ENCODE data around the gene VSIG2.
"Not testable (repeated sequence)": the region's sequence is repeated elsewhere in the genome, so short reads cannot be mapped to it uniquely, and the experiment has no call there.

VSIG2 gene, protein sequence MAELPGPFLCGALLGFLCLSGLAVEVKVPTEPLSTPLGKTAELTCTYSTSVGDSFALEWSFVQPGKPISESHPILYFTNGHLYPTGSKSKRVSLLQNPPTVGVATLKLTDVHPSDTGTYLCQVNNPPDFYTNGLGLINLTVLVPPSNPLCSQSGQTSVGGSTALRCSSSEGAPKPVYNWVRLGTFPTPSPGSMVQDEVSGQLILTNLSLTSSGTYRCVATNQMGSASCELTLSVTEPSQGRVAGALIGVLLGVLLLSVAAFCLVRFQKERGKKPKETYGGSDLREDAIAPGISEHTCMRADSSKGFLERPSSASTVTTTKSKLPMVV

GRCh38 chr11:124751741-124752470 is at the start of gene VSIG2:
TSS of gene VSIG2 (minus strand) at chr11:124752255. CDS start at chr11:124752137, 118 bp downstream.
- DNase-seq (ENCODE audit: low read depth in 2 of 3, low spot score in 1 of 3), result no peak

GRCh38 chr11:124801014-124801413 is 49.0 kb upstream of the VSIG2 start:
- peak in 1 of 3 donors; percentile 5 for DNase-seq (ENCODE audit: low read depth in 2 of 3, low spot score in 1 of 3)

- DNase-seq (ENCODE audit: low read depth in 2 of 3, low spot score in 1 of 3), result peak; percentile 49 to 75 (median 65)
Observed at GRCh38 chr11:124800226-124800929, 48.3 kb upstream of the VSIG2 start, which contains the start of gene MSANTD2. TSS of gene MSANTD2 (minus strand) at chr11:124800406. CDS start at chr11:124800380, 26 bp downstream.

DNA sequence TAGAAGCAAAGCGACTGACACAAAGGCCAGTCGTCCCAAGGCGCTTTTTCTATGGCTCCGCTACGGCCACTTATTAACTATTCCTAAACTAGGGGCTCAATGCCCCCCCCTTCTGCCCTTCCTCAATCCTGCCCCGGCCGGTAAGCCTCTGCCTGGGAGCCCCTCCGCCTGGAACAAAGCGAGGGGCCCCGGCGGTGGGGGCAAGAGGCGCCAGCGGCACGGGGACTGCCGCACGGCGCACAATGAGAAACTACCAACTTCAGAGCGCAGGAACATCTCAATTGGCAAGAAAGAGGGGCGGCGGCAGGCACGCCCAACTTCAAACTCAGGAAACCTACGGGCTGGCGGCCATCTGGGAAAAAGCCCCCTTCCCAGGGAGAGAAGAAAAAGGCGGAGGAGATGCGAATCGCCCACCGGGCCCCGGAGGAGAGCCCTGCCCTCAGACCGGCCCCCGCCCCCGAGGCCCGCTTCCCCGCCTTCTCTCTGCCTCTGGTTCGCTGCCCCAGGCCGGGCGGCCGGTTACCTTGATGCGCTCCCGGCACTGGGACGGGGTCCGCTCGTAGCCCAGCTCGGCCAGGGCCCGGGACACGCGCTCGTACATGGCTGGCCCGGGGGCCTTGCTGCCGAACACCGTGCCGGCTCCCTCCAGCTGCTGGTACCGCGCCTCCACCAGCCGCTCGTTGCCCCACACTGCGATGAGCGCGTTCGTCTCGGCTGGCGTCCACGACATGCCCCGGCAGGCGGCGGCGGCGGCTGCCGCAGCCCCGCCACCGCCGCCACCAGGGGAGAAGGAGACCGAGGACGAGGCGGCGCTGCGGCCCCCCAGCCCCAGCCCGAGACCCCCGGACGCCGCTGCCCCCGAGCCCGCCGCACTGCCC is 47.5 kb upstream of the VSIG2 start:
- DNase-seq (ENCODE audit: low read depth in 2 of 3, low spot score in 1 of 3), result peak; percentile 5 to 24 (median 10)

- DNase-seq (ENCODE audit: low read depth in 2 of 3, low spot score in 1 of 3), result no peak
Observed at GRCh38 chr11:124798991-124799347, 46.9 kb upstream of the VSIG2 start.

DNA sequence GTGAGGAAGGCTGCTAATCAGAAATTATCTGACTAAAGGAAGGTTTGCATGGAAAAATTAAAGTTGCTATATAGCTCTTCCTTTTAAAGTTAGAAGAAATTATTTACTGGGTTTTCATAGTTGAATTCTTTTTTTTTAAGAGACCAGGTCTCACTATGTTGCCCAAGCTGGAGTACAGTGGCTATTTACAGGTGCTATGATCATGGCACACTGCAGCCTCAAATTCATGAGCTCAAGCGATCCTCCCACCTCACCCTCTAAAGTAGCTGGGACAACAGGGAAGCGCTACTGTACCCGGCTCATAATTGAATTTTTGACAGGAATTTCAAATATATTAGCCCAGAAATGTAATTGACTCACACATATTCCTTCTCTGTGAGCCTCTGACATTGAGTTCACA is 44.3 kb upstream of the VSIG2 start:
- no peak for DNase-seq (ENCODE audit: low read depth in 2 of 3, low spot score in 1 of 3)

DNA sequence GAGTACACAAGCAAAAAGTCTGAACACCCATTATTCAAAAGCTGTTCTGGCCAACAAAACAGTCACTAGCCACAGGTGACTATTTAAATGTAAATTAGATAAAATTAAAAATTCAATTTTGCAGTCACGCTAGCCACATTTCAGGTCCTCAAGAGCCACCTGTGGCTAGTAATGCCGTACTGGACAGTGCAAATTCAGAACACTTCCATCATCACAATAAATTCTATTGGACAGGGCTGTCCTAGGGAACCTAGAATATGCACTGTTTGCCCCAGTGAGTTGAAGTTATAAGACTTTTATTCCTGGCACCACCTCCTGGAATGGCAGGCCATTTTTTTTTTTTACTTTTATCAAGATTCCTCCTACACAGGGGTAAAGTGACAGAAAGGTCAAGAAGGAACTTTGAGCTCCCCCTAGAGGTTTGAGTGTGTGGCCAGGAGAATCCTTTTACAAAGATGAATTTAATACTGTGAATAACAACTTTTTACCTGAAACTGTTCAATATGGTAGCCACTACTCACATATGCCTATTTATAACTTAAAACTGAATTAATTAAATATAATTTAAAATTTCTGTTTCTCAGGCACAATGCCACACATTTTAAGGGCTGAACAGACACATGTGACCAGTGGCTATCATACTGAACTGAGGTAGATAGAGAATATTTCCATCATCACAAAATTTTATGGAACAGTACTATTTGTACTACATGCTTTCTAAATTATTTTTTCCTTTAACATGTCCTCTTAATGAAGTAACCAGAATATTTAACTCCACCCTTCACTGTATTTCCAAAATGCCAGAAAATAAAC is 41.6 kb upstream of the VSIG2 start:
- peak in 1 of 3 donors; percentile 8 for DNase-seq (ENCODE audit: low read depth in 2 of 3, low spot score in 1 of 3)

DNA sequence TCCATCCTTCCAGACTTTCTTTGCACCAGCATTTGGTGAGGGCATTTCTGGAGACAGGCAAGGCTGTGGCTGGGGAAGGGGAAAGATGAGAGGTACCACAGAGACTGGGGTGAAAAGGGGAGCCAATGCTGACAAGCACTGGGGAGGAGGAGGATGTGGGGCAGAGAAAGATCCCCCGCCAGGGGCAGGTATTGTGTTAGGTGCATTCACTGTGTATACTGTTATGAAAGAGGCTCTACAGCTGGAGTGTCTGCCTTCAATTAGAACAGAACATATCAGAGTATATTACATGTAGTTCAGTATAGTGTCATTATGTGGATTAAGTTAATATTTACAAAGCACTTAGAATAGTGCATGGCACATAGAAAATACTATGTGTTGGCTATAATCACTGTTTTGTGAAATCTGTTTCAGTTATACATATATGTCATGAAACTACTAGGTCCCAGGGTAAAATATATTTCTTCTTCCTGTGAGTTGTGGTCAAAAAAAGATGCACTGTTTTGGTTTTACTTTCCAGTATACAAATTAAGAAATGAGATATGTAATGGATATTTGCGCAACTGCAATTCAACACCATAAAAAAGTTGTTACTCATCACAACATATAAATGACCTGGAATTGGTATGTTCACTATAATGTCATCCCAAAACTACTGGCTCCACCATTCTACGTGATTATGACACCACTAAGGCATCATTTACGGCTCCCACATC is 39.7 kb upstream of the VSIG2 start:
- no peak for DNase-seq (ENCODE audit: low read depth in 2 of 3, low spot score in 1 of 3)

- no peak for DNase-seq (ENCODE audit: low read depth in 2 of 3, low spot score in 1 of 3)
Observed at GRCh38 chr11:124788521-124788920, 36.5 kb upstream of the VSIG2 start.

- no peak for DNase-seq (ENCODE audit: low read depth in 2 of 3, low spot score in 1 of 3)
Observed at GRCh38 chr11:124784051-124784450, 32.0 kb upstream of the VSIG2 start.

GRCh38 chr11:124783002-124783401 is 30.9 kb upstream of the VSIG2 start:
- no peak for DNase-seq (ENCODE audit: low read depth in 2 of 3, low spot score in 1 of 3)

GRCh38 chr11:124779568-124779967 is 27.5 kb upstream of the VSIG2 start:
- DNase-seq (ENCODE audit: low read depth in 2 of 3, low spot score in 1 of 3), result no peak

DNA sequence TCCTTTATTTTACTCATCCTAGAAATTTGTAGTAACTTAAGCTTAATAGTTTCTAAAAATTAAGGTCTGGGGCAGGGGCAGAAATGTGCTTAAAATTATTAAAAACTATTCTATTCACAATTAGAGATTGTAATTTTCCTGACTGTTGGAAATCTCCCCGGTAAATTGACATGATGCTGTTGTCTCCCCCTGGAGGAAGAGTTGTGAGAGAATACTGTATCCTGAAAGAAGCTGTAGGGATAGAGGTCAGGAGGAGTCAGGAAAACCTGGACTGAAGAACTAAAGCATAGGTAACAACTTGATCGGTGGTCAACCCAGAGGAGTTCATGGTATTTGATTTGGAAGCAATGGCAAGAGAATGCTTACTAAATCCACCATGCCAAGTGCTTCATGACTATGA is 26.2 kb upstream of the VSIG2 start:
- DNase-seq (ENCODE audit: low read depth in 2 of 3, low spot score in 1 of 3), result no peak

DNA sequence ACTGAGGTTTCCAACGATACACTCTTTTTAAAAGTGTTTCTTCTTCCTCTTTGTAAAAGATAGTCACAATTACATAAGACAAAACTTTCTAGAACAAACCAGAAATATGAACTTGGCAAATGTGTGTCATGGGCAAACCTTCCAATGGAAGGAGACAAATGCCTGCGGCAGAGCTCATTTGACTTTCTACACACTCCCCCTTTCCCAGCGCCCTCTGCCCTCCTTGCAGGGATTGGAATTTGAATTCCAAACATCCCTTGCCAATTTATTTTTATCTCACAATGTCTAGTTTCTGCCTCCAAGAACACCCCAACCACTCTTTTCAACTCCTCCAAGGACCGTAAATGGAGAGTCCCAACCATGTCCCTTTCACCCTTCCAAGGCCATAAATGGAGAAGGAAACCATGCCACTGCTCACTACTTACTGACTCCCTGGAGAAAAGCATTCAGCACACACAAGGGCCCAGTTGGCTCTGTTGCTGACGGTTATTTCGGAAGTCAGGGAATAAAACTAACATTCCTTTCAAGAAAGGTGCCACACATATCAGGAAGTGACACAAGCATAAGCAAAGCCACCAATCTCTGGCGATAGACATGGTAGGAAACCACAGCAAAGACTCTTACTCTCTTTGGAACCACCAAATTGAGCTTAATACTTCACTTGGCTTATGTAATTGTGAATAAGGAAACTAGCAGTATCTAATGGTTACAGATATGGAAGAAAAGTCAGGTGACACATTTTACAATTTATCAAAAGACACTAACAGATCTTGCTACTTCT is 25.0 kb upstream of the VSIG2 start:
- DNase-seq (ENCODE audit: low read depth in 2 of 3, low spot score in 1 of 3), result no peak

DNA sequence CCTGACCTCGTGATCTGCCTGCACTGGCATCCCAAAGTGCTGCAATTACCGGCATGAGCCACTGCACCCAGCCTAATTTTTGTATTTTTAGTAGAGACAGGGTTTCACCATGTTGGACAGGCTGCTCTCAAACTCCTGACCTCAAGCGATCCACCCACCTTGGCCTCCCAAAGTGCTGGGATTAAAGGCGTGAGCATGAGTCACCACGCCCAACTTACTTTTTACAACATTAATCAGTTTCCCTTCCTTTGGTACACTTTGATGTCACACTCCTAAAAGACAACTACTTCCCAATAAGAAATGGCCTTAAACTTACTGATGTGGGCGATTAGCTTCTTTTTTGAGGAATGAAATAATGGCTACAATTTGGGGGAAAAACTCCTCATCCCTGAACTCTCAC is 18.9 kb upstream of the VSIG2 start:
- not testable (repeated sequence) for DNase-seq (ENCODE audit: low read depth in 2 of 3, low spot score in 1 of 3)

- no peak for DNase-seq (ENCODE audit: low read depth in 2 of 3, low spot score in 1 of 3)
Observed at GRCh38 chr11:124769806-124770774, 18.0 kb upstream of the VSIG2 start.

- DNase-seq (ENCODE audit: low read depth in 2 of 3, low spot score in 1 of 3), result no peak
Observed at GRCh38 chr11:124768914-124769313, 16.9 kb upstream of the VSIG2 start.
